Heart left ventricle (tissue), 16 donors: Measurements from ENCODE around the gene TAPT1. TPM values are rescaled to one million over a fixed set of nuclear protein-coding genes. Genes with fewer than 3 reads are reported as not detected.
A peak's percentile ranks its signal among the peaks of the same experiment; 100 is the strongest.

Experiments used
- ATAC-seq, 4 donors: fragments of 200-7000 bp; cut with Tn5 transposase; one replicate each; pipeline ENCODE4 v1.9.1; 2020 to 2022; ENCODE audit warnings: moderate library complexity in 4 of 4, mild to moderate bottlenecking in 3 of 4, moderate number of reproducible peaks in 1 of 4
- DNase-seq, 5 donors: peaks; one replicate each; pipeline ENCODE4 v3.0.0-alpha.2; 2020
- H3K27ac ChIP-seq, 12 donors: fragments of 200-600 bp; sonication (generic) in 4 of 12; one replicate each; pipeline versions ENCODE4 v1.5.0 to v1.8.0; 2016 to 2022; ENCODE audit warnings: mild to moderate bottlenecking in 2 of 12
- H3K27me3 ChIP-seq, 9 donors: fragments of 200-600 bp; sonication (generic) in 2 of 9; one replicate each; pipeline versions ENCODE4 v1.5.1 to v1.8.0; 2016 to 2022; ENCODE audit warnings: mild to moderate bottlenecking in 3 of 9
- H3K36me3 ChIP-seq, 9 donors: fragments of 200-600 bp; sonication (generic) in 2 of 9; one replicate each; pipeline versions ENCODE4 v1.5.0 to v1.8.0; 2018 to 2022; ENCODE audit warnings: mild to moderate bottlenecking in 2 of 9
- H3K4me1 ChIP-seq, 12 donors: fragments of 200-600 bp; sonication (generic) in 4 of 12; one replicate each; pipeline versions ENCODE4 v1.5.0 to v1.8.0; 2016 to 2022; ENCODE audit warnings: mild to moderate bottlenecking in 3 of 12
- H3K4me3 ChIP-seq, 12 donors: fragments of 200-600 bp; sonication (generic) in 4 of 12; one replicate each; pipeline versions ENCODE4 v1.5.0 to v1.8.0; 2017 to 2022; ENCODE audit warnings: mild to moderate bottlenecking in 9 of 12, moderate library complexity in 4 of 12
- H3K9me3 ChIP-seq, 12 donors: fragments of 200-600 bp; sonication (generic) in 4 of 12; one replicate each; pipeline versions ENCODE4 v1.5.0 to v1.8.0; 2016 to 2022; ENCODE audit warnings: mild to moderate bottlenecking in 1 of 12
- POLR2A ChIP-seq, 2 donors: fragments of 450-650 bp; IDR thresholded peaks; one replicate each; pipeline ENCODE4 v1.6.1; 2017; ENCODE audit warnings: antibody characterized with exemption in 2 of 2, mild to moderate bottlenecking in 2 of 2, moderate library complexity in 2 of 2
- WGBS, 4 donors: extraction: QIAGEN DNeasy Blood & Tissue Kit in 2 of 4; methylation state at CpG; one replicate each; pipeline versions ENCODE4 v1.1.5 to v1.1.7; 2013 to 2018; 5-methylcytosine and 5-hydroxymethylcytosine counted together
- intact Hi-C, 10 donors: fragments of 100-400 bp; cut with DNase I; formaldehyde crosslinking; loops; one replicate each; pipeline versions ENCODE4 v1.11.1 to v1.14.2; 2022
- polyA plus RNA-seq, 2 donors: library from polyadenylated mRNA; stranded (reverse); fragments of 200-250 nt; gene quantifications; one replicate each; pipeline ENCODE4 v1.2.3, GENCODE V29; 2013
- total RNA-seq, 9 donors: library from RNA; depleted of rRNA in 2 of 9; stranded (reverse); fragments of >200 nt in 2 of 9; fragmentation: NEBNext Ultra II Directional in 3 of 9; extraction: Animal tissue kit (Norgen Biotek cat#: 25700) in 3 of 9; gene quantifications; one replicate each; pipeline versions ENCODE4 v1.1.0 to v1.2.4, GENCODE V29; 2016 to 2023
- TF ChIP-seq, protein P1 (sequence below), 12 donors: fragments of 200-600 bp; sonication (generic) in 4 of 12; IDR thresholded peaks; one replicate each; pipeline versions ENCODE4 v1.5.0 to v1.8.0; 2018 to 2022; ENCODE audit warnings: antibody characterized with exemption in 12 of 12, mild to moderate bottlenecking in 5 of 12
- donor health status: ischemic (EF 13 %, LVEDD 7.1; RV severe dilation, severe dysfunction).
- donor health status: healthy with polysubstance abuse.
- donor health status: DM: no; HTN: yes; CAD: no.
- donor health status: DM: no; HTN: no; CAD: no.
- donor health status: ischemic (EF 25% LVEDD 6.9; RV normal size, moderate dysfunction).
- donor health status: ischemic (EF 25% LVEDD 5.7; RV mildly dilated, moderate dysfunction).
- donor health status: healthy.
- donor health status: DM: yes; HTN: yes; CAD: no.
- donor health status: ischemic (EF 35%, LVEDD 5.7; RV mildly dilated, moderate dysfunction).
- donor health status: nonischemic (EF 11% LVEDD 7.7; RV severe dilation, severe dysfunction).
- donor health status: DM: yes; HTN: yes; CAD: no.
- donor health status: PGD.
- donor health status: ischemic (EF 29% LVEDD 5.4; RV normal size, mild dysfunction).
- donor health status: nonischemic (EF 23%, LVEDD 6.1; RV moderate dilation, normal function).

TAPT1 gene
- total and polyA plus RNA-seq, 11 donors: 12.3 to 53.4 (median 34.9) TPM

DNA sequence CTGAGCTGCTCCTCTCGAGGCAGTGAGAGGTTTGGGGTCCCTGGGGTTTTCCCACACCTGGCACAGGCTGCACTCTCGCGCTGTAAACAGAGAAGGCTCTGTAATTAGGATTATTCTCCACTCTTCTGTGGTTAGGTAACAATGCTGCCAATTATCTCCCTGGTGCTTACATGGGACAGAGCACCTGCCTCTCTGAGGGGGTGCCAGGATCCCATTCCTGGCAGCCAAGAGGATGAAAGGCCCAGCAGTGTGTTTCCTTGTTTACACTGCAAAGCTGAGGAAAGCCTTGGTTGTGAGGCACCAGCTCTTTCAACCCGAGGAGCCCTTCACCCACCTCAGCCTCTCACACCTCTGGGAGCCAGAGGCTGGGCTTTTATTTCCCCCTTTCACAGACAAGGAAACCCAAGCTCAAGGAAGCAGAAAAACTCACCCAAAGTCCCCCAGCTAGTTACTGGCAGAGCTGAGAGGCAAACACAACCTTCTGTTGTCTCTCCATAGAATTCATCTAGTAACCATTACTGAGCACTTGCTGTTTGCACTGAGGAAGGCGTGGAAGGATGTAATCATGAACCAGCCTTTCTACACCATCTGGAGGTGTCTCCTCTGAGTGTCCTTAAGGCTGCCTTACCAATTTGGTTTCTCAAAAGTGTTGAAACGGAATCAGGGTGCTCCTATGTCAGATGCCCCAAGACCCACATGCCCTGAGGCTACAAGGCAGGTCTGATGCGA, 102.8 kb downstream of the TAPT1 start:
- no peak overlapping the region for H3K4me3 ChIP-seq
- ATAC-seq (peak in 1 of 4 donors; percentile 9), DNase-seq (no peak)
- TF ChIP-seq, protein P1, sequence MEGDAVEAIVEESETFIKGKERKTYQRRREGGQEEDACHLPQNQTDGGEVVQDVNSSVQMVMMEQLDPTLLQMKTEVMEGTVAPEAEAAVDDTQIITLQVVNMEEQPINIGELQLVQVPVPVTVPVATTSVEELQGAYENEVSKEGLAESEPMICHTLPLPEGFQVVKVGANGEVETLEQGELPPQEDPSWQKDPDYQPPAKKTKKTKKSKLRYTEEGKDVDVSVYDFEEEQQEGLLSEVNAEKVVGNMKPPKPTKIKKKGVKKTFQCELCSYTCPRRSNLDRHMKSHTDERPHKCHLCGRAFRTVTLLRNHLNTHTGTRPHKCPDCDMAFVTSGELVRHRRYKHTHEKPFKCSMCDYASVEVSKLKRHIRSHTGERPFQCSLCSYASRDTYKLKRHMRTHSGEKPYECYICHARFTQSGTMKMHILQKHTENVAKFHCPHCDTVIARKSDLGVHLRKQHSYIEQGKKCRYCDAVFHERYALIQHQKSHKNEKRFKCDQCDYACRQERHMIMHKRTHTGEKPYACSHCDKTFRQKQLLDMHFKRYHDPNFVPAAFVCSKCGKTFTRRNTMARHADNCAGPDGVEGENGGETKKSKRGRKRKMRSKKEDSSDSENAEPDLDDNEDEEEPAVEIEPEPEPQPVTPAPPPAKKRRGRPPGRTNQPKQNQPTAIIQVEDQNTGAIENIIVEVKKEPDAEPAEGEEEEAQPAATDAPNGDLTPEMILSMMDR (IDR thresholded peaks at IDR 0.05): no peak
- H3K4me1 ChIP-seq: peaks cover 0 to 34% (median 7%) of the 10 kb centered on the region in 12 donors
- intact Hi-C loops: no loop called here
- 61 to 74% (median 64%) methylated on average over 7 of the region's 7 CpGs for WGBS, 4 donors
- H3K27ac ChIP-seq: no peak overlapping the region
- no peaks in the 10 kb centered on the region for H3K27me3 ChIP-seq
- H3K9me3 ChIP-seq: no peaks in the 10 kb centered on the region
- no peaks in the 10 kb centered on the region for H3K36me3 ChIP-seq

DNA sequence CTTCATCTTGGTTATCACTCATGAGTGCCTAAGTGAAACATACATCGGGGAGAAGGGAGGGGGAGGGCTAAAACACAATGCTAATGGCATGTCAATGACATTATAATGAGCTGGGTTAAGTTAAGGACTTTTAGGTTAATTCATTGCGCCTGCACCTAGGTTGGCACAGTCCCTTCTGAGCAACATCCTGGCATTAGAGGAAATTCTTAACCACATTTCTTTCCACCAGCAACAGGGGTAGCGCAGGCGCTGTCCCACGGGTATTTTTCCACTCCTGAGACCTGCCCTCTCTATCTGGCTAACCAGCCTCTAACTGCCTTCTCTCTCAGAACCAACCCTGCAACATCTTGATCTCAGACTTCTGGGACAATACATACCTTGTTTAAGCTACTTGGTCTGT, 103.5 kb downstream of the TAPT1 start:
- no peak for TF ChIP-seq POLR2A (IDR thresholded peaks at IDR 0.05)
- TF ChIP-seq, protein P1 (IDR thresholded peaks at IDR 0.05): no peak
- WGBS, 4 donors: 76 to 87% (median 80%) methylated on average over 5 of the region's 5 CpGs
- H3K27ac ChIP-seq: no peak overlapping the region
- intact Hi-C loops: no loop called here
- DNase-seq (no peak), ATAC-seq (no peak)
- H3K36me3 ChIP-seq: no peaks in the 10 kb centered on the region
- H3K4me1 ChIP-seq: peaks cover 0 to 39% (median 8%) of the 10 kb centered on the region in 12 donors
- H3K9me3 ChIP-seq: no peaks in the 10 kb centered on the region
- no peaks in the 10 kb centered on the region for H3K27me3 ChIP-seq
- H3K4me3 ChIP-seq: no peak overlapping the region

- intact Hi-C loops: no loop called here
- Histone ChIP-seq H3K4me3 (no peak overlapping the region), H3K27me3 (no peaks in the 10 kb centered on the region), H3K4me1 (peaks cover 0 to 42% (median 9%) of the 10 kb centered on the region in 12 donors), H3K36me3 (no peaks in the 10 kb centered on the region), H3K27ac (no peak overlapping the region), H3K9me3 (no peaks in the 10 kb centered on the region)
- ATAC-seq (no peak), DNase-seq (no peak)
- no peak for TF ChIP-seq POLR2A (IDR thresholded peaks at IDR 0.05)
- TF ChIP-seq, protein P1 (IDR thresholded peaks at IDR 0.05): no peak
- WGBS, 4 donors: 75 to 78% (median 78%) methylated on average over 4 of the region's 4 CpGs
Observed at GRCh38 chr4:16122308-16122711, 104.0 kb downstream of the TAPT1 start.

GRCh38 chr4:16120720-16121119, 105.6 kb downstream of the TAPT1 start:
- peaks cover 0 to 52% (median 13%) of the 10 kb centered on the region in 12 donors for H3K4me1 ChIP-seq
- H3K27me3 ChIP-seq: no peaks in the 10 kb centered on the region
- no peak for DNase-seq
- no peak overlapping the region for H3K4me3 ChIP-seq
- 92 to 97% (median 93%) methylated on average over 4 of the region's 4 CpGs for WGBS, 4 donors
- H3K27ac ChIP-seq: no peak overlapping the region
- ATAC-seq: no peak
- H3K36me3 ChIP-seq: no peaks in the 10 kb centered on the region
- no peaks in the 10 kb centered on the region for H3K9me3 ChIP-seq
- intact Hi-C loops: no loop called here
- no peak for TF ChIP-seq POLR2A (IDR thresholded peaks at IDR 0.05)
- TF ChIP-seq, protein P1 (IDR thresholded peaks at IDR 0.05): no peak
